Measurements from ENCODE around the gene CADM2.
"Not testable (repeated sequence)": the region's sequence is repeated elsewhere in the genome, so short reads cannot be mapped to it uniquely, and the experiment has no call there.

CADM2 gene

DNA sequence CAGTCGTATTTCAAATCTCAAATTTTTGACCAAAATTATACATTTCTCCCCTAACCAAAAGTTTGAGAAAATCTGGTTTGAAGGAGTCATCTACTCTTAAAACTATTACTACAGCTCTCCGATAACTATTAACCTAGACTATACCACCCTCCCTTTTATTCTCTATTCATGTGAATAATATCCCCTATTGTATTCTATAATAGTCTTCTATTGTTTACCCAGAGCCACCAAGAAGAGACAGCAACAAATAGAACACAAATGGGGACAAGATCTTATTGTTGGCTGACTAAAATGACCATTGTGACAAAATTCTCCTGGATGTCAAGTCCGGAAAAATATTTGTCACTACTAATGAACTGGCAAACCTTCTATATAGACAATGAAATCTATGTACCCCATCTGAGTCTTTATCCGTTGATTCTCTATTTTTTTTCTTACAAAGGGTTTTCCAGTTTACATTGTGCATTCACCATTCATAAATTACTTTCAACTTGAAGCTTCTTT lies 618.0 kb downstream of the CADM2 start:
- DNase-seq: no peak

DNA sequence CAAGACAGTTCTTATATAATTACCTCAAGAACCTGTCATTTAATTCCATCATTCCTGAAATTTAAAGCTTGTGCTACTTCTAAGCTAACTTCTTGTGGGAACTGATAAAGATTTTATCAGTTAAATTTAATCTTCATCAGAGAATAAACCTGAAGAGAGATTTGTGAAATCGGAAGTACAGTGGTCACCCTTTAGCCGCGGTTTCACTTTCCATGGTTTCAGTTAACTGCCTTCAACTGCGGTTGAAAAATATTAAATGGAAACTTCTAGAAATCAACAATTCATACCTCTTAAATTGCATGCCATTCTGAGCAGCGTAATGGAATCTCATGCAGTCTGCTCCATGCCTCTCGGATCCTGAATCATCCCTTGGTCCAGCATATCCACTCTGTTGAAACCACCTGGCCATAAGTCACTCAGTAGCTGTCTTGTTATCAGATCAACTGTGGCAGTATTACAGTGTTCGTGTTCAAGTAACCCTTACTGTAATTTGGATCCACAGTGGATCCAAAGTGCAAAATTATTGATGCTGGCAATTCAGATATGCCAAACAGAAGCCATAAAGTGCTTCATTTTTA lies 626.1 kb downstream of the CADM2 start:
- no peak for DNase-seq

DNA sequence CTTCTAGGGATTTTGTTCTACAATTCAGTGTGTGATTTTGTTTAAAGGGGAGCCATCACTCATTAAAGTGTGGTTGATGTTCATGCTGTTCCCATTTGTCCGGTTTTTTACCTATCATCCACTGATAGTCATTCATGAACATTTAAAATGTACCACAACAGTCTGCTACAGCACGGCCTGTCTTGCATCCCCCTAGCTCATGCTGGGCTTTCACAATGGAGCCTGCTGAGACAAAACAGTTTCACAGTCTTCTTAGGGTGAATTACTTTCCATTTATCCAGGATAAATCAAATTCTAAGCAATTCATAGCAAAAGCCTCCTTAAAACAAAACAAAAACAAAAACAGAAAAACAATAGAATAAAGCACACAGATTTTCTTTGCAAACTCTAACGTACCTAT lies 627.2 kb downstream of the CADM2 start:
- no peak for DNase-seq

DNA sequence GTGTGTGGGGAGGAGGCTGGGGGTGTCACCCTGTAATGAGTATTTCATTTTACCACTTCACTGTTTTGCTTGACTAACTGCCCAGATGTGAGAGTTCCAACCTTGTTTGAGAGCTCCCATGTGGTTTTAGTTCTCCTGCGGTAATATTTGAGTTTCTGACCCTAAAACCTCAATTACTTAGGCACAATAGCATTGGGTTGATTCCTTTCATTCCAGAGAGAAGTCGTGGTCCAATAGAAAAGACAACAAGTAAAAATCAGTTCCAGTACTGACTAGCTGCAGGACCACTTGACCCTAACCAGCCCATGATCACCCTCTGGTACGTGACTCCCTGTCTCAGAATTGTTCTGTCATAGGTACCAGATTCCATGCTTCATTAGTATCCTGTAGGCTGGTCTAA lies 630.4 kb downstream of the CADM2 start:
- DNase-seq: peak; percentile 1

DNA sequence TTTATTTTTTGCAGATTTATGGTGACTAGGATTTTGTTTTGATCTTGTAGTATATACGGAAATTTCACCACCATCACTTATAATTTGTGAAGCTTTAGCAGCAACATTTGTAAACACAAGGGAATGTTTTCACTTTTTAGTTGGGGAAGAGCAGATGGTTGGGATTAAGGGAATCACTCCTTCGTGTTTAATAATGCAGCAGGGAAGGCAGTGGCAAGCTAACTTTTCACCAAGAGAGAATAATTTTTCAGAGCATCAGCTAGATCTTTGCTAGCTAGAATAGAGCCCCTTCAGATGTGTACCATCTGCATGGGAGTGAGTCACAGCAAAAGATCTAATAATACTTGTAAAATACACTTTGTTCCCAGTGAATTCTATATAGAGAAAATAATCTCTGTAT lies 632.7 kb downstream of the CADM2 start:
- no peak for DNase-seq

DNA sequence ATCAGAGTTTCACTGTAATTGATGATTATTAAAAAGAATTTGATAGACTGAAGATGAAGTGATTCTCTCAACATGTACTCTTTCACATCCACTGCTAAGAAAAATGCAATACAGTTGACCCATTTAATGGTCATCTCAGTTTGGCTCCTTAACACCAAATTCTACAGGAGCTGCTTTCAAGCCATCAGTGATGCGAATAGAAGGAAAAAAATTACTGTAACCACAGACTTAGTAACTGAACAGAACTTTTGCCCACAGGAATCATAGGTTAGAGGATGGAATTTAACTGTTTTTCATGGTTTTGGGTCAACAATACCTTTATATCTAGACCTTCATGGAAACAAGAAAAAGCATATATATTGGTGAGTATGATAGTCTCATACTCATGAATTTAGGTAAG lies 633.5 kb downstream of the CADM2 start:
- no peak for DNase-seq

DNA sequence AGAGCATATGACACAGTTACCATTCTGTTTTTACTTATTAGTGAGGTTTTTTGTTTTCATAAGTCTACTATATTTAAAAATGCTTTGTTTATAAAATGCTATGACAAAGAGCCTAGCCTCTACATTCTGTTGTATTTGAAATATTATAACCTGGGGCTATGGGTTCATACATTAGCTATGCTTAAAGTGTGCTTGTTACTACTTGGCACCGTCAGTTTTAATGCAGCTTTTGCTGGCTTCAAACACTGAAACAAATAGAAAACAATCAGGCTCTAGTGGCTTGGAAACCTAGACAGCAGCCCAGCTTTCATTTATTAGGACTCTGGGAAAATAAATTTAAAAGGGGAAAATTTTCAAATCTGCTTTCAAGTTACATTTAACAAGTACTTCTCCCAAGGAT lies 635.9 kb downstream of the CADM2 start:
- no peak for DNase-seq

DNA sequence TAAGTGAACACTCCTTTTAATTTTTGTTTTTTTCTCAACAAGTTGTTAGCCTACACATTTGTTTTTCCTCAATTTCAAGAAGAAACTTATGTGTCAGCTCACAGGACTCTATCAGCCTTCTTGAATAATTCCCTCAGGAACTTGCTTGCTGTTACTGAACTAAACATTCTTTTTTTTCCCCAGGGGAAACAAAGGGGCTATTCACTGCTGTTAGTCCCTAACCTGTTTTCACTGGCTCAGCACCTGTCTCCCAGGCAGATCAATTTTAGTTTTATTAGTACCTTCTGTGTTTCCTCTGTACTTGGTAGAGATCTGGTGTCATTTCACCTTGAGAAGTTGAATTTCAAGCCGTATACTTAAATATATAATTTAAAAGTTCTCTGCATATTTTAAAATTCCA lies 644.6 kb downstream of the CADM2 start:
- no peak for DNase-seq

DNA sequence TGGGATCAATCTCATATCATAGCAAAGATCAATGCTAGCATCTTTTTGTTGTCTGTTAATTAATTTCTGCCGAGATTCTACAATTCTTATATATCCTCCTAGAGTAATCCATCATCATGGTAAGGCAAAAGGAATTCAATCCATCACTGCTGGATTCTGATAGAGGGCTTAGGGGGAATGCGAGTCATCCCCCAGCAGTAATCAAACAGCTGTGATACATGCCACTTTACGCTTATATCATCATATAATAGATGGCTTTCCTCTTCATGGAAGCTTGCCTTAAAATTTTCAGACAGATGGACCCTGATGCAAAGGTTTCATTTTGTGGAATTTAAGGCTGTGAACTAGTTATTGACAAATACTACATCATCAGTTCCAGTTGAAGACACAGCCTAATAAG lies 645.9 kb downstream of the CADM2 start:
- DNase-seq: no peak

DNA sequence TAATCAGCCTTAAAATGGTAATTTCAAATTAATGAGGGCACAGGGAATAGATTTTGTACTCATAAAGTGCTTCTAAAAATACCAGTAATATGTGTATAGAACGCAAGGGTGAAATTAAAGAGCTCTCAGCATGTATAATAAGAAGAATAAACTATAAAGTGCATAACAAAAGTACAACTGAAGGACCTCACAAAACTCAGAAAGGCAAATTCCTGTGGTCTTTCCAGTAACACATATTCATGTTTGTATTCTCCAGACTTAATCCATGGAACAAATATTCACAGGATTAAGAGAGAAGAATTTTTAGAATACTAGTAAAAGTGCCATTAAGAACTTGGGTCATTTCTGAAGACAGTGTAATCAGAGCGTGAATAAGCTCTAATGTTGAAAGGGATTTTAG lies 646.3 kb downstream of the CADM2 start:
- no peak for DNase-seq

DNA sequence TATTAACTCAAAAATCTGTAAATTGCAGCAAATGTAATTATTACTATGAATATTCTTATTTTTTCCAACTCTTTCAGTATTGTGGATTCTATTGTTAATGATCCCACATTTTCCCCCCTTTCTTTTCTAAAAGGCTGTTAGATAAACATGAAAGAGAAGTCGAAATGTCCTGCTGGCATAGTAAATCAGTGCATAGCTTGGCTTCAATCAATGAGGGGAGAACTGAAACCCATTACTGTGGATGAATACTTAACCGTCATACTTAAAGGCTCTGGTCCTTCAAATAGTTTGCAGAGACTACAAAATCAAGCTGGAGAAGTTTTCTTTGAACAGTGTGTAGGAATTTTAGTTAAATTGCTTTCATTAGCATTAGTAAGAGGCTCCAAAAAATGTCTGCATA lies 667.9 kb downstream of the CADM2 start:
- no peak for DNase-seq

DNA sequence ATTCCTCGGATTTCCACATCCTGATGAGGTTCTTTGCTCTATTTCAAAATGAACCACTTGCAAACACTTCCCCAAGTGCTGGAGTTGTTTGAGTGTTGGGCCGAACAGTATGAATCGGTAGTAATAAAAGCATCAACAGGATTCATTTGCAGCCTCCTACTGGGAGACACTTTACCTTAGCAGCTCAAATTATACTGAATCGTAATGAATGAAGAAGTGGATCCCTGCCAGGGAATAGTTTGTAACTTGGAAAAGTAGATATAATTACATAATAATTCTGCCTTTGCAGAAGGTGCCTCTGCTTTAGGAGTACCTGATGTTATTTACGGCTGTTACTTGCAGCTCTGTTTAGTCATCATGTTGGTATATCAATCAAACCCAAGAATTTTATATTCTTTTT lies 669.1 kb downstream of the CADM2 start:
- no peak for DNase-seq

DNA sequence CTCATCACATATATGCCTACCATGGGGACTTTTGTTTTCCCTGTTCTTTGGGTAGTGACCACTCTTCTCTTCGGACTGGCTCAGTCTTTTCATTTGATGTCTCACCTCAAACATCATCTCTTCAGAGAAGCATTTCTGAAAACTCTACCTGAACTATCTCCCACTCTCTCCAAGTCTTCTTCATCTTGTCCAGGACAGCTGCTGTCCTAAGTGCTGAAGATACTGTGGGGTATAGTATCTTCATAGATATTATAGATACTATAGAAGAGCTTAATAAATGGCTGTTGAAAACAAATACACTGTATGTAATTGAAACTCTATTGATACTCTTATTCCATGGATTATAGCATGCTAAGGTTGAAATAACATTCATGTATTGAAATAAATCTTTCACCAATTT lies 672.3 kb downstream of the CADM2 start:
- no peak for DNase-seq

DNA sequence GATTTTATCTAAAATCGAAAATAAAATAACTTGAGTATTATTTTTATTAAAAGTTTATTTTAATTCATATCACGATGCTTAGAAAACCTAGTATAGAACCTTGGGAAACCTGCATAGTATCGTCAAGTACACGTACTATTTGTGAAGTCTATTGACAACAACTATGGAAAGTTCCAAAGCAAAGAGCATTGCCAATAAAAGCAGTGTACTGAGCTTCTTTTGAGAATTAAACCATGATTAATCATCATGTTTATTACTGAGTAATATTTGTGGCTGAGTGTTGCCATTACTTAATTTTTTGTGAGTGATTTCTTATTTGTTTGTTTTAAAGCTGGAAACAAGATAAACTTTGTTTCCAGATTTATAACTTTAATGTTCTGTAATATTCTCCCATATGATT lies 674.1 kb downstream of the CADM2 start:
- no peak for DNase-seq

DNA sequence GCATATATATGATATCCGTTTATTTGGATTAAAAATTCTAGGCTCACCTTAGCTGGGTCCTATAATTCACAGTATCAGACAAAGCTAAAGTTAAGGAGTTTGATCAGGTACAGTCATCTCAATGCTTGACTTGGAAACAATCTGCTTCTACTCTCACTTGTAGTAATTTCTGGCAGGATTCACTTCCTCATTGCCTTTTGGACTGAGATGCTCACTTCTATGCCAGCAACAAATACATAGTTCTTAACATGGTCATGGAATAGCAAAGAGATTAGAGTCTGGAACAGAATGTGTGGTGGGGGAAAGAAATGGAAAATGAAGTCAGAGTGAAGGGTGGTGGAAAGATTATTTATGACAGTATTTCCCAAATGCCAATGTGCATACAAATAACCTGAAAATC lies 693.6 kb downstream of the CADM2 start:
- no peak for DNase-seq

DNA sequence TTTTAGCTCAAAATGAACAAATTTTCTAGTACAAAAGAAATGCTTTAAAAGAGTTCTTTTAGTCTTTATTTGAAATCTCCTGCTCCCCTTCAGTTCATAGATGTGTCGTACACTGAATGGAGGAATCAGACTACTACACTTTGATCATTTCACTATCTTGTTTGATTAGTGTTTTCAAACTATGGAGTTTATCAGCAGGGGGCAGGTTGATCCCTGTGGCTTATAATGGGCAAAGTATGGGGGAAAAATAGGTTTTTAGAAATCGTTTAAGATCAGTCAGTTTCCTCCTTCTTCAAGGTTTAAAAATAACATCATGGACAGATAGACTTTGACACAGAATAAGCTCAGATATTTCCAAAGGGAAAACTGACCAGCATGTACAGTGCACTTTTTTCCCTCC lies 701.7 kb downstream of the CADM2 start:
- DNase-seq: no peak

DNA sequence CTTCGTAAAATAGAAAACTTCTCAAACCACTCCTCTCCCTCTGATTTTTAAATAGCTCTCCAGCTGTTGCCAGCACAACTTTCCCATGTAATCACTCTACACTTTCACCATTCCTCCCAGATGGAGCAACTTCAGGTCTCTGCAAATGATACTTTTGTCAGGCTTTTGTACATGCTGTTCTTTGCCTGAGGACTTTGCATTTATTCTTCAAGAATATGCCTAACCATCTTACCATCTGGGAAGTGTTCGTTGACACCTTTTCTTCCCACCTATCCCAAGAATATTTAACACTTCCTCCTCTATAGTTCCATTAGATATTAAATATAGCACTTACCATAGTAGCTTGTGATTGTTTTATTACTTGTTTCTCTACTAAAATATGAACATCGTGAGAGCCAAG lies 703.7 kb downstream of the CADM2 start:
- no peak for DNase-seq

DNA sequence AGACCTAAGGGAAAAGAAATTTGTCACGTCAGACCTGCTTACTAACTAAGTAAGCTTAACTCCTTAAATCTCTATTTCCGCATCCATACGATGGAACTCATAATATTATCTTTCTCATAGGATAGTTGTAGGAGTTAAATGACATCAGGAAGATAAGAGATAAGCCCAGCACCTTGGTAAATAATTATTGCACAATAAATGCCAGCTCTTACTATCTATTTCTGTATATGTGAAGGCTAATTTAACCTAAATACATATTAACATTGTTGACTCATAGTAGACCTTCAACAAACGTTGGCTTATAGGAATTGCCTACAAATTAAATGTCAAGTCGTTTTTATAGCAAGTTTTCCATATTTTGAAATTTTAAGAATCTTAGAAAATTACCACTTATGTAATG lies 709.0 kb downstream of the CADM2 start:
- DNase-seq: no peak

DNA sequence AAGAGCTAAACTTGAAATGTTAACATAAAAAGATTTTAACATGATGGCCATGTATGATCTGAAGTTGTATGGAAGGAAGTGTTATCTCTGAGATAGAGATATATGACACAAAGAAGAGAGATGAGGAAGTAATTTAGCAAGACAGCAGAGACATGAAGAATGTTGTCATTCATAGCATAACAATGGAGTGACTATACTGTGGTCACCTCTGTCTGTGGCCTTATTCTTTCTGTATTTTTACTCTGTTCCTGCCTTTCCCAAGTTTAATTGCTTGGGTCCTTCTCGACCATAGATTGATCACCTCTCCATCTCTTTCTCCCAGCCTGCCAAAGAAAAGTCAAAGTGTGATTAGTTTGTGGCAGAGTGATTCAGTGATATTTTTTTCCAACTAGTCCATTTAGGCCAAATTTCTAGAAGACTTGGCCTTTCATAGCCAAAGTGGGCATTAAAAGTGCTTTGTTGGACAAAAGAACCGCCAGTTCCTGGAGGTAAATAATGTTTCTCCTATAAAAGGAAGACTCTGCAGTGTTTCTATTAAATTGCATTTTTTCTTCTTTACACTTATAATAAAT lies 711.9 kb downstream of the CADM2 start:
- DNase-seq: no peak

DNA sequence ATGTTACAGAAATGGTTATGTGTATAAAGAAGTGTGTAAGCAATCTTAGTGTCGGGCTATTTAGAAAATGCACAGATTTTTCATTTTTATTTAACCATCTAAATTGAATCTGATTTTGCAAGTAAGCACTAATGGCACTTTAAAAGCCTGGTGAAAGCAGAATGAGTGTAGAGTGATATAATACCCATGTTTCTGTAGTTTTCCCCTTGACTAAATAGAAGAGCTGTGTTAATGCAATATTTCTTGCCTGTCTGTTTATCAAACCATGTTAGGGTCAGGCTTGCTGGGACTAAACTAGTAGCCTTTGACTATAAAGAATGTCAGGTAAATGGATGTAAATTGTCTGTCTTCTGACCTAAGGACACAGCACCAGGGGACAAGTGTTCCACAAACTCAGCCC lies 714.0 kb downstream of the CADM2 start:
- DNase-seq: no peak

DNA sequence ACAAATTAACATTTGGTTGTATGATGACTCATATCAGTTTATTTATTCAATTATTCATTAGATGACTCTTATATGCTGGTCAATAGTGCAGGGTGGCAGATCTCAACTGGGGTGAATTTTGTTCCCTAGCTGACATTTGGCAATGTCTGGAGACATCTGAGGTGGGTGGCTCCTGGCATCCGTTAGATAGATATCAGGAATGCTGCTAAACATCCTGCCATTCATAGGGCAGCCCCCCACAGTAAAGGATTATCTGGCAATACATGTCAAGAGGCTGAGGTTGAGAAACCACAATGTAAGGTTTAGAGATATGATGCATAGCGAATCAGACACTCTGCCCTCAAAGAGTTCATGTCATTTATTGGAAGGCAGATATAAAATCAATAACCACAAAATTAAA lies 719.9 kb downstream of the CADM2 start:
- no peak for DNase-seq

DNA sequence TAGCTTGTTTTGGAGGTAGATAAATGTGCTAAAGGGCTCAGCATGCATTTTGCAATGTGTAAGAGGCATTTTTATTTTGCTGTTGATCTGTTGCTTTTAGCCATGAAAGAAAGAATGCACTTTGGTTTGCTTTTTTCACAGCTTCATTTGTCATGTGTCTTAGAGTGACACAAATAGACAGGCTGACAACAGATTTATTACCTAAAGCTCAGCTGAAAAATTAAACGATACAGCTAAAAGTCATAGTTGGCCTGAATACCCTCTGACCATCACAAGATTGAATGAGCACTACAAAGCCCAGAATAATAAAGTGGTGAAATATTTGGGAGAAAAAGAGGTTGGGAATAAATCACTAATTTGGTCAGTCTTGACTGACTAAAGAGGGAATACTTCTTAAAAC lies 723.1 kb downstream of the CADM2 start:
- no peak for DNase-seq

DNA sequence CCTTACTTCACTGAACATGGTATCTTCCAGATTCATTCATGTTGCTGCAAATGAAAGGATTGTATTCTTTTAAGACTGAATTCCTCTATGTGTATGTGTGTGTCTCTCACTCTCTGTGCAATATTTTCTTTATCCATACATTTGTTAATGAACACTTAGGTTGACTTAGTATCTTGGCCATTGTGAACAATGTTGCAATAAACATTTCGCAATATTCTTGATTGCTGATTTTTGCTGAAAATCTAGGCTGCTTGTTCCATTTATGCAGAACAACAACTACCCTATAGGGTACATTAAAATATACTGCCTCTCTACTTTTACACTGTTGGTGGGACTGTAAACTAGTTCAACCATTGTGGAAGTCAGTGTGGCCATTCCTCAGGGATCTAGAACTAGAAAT lies 732.4 kb downstream of the CADM2 start:
- no peak for DNase-seq

DNA sequence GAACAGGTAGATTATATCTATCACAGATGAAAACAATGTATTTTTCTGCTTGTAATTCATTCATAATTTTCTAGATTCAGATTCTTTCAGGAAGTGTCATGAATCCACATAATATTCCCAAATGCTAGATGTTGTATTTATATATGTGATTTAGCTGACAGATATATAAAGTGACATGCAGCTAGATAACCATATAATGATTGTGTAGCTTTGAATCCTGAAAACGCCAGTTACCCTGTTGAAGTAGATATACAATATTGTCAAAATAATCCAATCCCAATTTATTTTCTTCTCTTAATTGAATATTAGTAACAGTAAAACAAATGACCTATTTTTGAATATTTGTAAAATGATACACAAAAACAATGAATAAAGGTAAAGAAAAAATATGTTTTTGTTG lies 738.4 kb downstream of the CADM2 start:
- no peak for DNase-seq

DNA sequence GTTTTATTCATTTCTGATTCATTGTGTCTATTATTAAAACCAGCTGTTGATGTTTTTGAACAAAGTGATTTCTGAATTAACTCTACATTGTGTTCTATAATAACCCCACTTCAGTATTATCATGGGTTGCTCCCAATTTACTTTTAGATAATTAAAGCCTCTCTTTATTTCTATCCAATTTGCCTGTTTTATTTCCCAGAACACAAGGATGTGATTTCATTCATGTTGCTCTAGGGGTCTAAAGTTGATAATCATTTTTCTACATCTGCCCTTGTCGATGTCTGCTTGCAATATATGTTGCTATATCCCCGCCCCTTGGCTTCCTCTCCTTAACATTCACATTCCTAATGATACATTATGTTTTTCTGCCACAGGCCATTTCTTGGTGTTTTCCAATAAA lies 747.3 kb downstream of the CADM2 start:
- DNase-seq: no peak

DNA sequence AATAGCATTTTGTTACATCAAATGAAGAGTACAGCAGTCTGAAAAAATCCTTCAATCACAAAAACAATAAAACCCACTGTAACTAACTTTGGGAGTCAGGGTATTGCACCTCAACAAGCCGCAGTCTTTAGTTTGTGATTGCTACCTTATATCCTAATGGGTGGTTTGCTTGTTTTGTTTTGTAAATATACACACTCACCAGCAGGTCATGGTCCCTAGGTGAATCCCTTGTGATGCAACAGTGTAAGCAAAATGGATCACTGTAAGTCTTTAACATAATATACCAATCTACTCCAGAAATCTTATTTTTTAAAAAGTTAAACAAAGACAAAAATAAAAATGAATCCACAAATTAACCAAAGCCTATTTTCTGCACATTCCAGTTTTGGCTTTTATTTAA lies 749.5 kb downstream of the CADM2 start:
- not testable (repeated sequence) for DNase-seq

Data from DMS53 (cell line).